Left colon (tissue), 2 donors: ENCODE results near the gene TIGD1. TPM values are rescaled to one million over a fixed set of nuclear protein-coding genes. Genes with fewer than 3 reads are reported as not detected.
"Not testable (repeated sequence)": the region's sequence is repeated elsewhere in the genome, so short reads cannot be mapped to it uniquely, and the experiment has no call there.

Experiments used
- ATAC-seq: fragments of 200-7000 bp; cut with Tn5 transposase; one replicate; pipeline ENCODE4 v1.9.1; 2020; ENCODE audit warnings: mild to moderate bottlenecking, moderate library complexity
- DNase-seq, 2 donors: peaks; one replicate each; pipeline ENCODE4 v3.0.0-alpha.2; 2020
- intact Hi-C, 2 donors: fragments of 100-400 bp; cut with DNase I in 1 of 2; cut with micrococcal nuclease in 1 of 2; formaldehyde crosslinking; loops; one replicate each; pipeline versions ENCODE4 v1.11.2 to v1.14.0; 2022; cut with DNase I, micrococcal nuclease
- total RNA-seq, 2 donors: library from RNA; stranded (reverse); fragmentation: NEBNext Ultra II Directional; extraction: Animal tissue kit (Norgen Biotek cat#: 25700); gene quantifications; one replicate each; pipeline ENCODE4 v1.2.1, GENCODE V29; 2021
- donor health status: DM: no; HTN: no; CAD: no.
- donor health status: DM: yes; HTN: yes; CAD: no.

The TIGD1 gene
- total RNA-seq, 2 donors from 2014 or later: 4.4 to 4.5 TPM

DNA sequence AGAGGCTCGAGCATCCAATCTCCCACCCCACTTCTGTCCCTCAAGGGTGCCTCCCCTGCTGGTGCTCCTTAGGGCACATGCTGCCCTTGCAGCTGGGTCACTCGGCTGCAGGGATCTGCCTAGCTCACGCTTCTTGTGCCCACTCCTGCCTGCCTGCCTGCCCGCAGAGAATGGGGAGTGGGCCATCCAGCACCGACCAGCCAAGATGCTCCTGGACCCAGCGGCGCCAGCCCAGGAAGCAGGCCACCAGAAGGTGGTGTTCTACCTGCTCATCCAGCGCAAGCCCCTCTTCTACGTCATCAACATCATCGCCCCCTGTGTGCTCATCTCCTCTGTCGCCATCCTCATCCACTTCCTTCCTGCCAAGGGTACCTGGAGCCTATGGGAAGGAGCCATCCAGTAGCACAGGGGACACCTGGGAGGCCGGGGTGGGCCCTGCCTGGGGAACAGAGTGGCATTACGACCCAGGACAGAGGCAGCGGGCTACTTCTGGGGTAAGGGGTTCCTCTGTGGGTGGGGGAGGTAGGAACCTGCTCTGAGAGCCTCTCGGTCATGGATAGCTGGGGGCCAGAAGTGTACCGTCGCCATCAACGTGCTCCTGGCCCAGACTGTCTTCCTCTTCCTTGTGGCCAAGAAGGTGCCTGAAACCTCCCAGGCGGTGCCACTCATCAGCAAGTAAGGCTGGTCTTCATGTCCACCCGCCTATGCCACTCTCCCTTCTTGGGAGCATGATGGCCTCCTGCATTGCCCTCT lies 7.5 kb downstream of the TIGD1 start:
- DNase-seq: no peak
- intact Hi-C loops: no loop called here

DNA sequence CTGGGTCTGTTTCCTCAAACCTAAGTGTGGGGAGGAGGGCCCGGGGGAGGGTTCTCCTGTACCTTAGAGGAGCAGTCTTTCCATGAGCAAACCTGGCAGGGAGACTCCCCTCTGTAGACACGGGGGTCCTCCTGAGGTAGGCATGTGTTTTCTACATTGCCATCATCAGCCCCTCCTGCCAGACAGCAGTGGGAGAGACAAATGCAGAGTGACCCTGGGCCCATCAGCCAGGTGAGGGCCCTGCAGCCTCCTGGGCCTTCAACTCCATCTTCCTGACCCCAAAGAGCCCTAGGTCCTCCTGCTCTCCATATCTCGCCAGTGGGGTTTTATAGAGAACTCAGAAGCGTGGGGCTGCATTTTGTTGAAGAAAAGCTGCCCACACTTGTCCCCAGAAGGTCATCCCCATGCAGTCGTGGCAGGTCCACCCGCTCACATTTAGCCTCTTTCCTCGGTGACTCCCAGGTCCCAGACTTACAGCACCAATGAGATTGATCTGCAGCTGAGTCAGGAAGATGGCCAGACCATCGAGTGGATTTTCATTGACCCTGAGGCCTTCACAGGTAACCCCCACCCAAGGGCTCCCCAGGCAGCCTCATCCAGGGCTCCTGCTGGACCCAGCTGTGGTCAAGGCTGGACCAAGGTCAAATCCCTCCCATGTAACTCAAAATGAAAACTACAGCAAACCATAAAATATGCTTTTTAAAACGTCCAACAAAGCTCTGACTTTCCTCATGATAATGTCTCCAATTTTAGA lies 8.2 kb downstream of the TIGD1 start:
- DNase-seq (no peak), ATAC-seq (no peak)
- intact Hi-C loops: no loop called here

More for the DNA sequence above, 7.5 kb downstream of the TIGD1 start:
- ATAC-seq: no peak

DNA sequence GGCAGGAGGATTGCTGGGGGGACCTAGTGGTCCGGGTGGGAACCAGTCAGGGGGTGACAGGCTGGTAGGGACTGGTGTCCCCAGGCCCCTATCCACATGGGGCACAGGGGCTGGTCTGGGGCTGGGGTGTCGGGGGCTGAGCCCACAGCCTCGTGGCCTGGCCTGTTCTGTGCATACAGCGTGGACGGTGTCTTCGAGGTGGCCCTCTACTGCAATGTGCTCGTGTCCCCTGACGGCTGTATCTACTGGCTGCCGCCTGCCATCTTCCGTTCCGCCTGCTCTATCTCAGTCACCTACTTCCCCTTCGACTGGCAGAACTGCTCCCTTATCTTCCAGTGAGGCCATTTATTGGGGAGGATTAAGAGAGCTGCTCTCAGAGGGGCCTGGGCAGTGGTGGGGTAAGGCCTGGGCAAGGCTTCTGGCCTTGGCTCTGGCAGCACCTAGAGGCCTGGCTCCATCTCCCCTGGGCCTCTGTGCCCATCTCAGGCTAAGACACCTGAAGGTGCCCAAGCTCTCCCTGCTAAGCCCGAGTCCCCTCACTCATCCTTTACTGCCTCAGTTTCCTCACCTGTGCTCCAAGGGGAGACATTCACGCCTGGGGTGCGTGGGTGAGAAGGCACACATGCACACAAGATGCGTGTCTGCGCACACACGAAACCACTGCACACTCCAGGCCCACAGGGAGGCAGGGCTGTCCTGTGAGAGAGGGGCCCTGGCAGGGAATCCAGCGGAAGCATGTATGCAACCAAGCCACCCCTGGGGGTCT lies 9.0 kb downstream of the TIGD1 start:
- ATAC-seq (peak; percentile 15), DNase-seq (no peak)
- intact Hi-C loops: no loop called here

DNA sequence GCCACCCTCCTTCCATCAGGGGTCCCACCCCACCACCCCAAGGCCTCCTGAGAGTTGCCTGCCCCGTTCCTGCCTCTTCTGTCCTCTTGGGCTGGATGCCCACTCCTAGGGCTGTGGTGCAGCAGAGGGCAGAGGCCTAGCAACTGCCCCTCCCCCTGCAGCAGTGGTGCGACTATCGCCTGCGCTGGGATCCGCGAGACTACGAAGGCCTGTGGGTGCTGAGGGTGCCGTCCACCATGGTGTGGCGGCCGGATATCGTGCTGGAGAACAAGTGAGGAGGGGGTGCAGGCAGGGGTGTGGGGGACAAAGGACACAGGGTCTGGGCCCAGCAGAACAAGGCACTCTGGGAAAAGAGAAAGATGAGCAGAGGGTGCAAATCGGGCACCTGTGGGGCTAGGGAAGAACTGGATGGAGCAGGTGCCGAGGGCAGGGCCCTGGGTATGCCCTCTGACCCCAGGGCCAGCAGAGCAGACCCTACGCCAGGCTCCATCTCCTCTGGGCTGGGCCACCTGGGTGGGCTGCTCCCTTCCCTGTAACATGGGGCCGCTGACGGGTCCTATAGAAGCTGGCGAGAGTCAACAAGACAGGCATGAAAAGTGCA lies 9.8 kb downstream of the TIGD1 start:
- no peak for DNase-seq
- no peak for ATAC-seq
- intact Hi-C loops: no loop called here

DNA sequence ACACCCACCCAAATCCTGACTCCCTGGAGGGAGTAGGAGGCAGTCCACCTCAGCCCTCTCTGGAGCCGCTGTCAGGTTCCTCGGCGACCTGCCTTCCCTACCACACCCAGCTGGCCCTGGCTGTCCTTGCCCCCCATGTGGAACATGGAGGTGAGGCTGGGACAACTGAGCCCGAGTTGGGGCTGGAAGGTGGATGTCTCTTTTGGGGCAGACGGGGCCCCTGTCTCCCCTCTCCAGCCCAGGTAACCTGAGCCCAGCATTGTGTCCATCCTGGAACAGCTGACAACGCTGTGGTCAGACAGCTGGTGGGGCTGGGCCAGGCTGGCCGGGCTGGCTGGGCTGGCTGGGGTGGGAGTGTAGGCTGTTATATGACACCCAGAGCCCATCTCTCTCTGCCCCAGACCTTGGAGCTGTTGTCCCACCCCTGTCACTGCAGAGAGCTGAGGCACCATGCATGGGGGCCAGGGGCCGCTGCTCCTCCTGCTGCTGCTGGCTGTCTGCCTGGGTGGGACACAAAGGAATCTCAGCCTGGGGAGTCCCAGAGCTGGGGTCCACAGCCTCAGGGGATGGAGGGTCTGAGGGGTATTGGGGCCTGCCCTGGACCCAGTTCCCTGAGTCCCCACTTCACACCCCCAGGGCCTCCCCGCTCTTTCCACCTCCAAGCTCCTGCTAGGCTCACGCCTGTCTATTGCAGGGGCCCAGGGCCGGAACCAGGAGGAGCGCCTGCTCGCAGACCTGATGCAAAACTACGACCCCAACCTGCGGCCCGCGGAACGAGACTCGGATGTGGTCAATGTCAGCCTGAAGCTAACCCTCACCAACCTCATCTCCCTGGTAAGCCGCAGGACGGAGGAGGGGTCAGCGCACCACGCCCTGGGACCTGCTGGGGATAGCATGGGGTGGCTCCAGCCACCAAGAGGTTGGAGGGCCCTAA lies 10.8 kb downstream of the TIGD1 start, which contains the start of gene CHRNG:
Gene CHRNG, plus strand, starts transcription at position 395 of the 934 bp plus-strand sequence. Its CDS starts 56 bp downstream, at position 451.
- no peak for ATAC-seq
- intact Hi-C loops: no loop called here
- DNase-seq: no peak

DNA sequence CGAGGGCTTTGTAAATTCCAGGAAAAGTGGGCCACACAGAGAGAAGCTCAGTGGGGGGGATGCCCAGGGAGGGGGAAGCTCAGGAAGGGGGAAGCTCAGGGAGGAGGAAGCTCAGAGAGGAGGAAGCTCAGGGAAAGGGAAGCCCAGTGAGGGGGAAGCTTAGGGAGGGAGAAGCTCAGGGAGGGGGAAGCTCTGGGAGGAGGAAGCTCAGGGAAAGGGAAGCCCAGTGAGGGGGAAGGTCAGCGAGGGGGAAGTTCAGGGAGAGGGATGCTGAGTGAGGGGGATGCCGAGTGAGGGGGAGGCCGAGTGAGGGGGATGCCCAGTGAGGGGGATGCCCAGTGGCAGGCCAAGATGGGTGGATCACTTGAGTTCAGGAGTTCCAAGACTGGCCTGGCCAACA lies 11.7 kb downstream of the TIGD1 start:
- no peak for ATAC-seq

DNA sequence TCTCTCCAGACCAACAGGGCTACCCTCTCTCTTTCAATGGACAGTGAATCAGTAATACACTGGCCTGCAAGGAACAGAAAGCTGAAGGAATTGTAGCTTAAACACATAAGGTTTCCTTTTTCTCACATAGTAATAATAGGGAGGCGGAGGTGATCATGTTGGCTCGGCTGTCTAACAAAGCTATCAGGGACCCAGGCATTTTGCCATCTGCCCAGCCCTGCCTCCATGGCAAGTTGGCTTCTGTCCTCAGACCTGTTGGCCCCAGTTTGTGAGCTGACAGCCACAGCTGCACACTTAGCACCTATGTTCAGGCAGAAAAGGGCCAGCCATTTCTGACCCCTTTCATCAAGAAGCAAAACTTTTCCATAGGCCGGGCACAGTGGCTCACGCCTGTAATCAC lies 12.9 kb downstream of the TIGD1 start:
- ATAC-seq (no peak), DNase-seq (no peak)
- intact Hi-C loops: no loop called here

More for the DNA sequence above, 11.7 kb downstream of the TIGD1 start:
- DNase-seq: no peak
- intact Hi-C loops: no loop called here

DNA sequence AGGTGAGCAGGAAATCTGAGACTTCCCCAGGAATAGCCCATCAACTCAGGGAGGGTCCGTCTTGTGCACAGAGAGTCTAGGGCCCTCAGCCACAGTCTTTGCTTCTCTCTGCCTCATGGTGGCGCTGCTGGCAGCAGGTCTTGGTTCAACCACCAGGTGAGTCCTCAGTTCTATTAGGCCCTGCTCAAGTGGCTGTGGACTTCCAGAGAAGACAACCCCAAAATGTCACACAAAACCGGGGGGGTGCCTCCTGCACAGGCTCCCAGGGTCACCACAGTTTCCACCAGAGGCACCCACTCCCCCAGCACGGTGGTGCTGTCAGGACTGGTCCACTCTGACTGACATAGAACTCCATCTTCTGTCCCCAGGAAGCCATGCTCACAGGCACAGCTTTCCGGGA lies 13.3 kb downstream of the TIGD1 start:
- DNase-seq (peak in 1 of 2 donors; percentile 44), ATAC-seq (peak; percentile 51)
- intact Hi-C loops: no loop called here

DNA sequence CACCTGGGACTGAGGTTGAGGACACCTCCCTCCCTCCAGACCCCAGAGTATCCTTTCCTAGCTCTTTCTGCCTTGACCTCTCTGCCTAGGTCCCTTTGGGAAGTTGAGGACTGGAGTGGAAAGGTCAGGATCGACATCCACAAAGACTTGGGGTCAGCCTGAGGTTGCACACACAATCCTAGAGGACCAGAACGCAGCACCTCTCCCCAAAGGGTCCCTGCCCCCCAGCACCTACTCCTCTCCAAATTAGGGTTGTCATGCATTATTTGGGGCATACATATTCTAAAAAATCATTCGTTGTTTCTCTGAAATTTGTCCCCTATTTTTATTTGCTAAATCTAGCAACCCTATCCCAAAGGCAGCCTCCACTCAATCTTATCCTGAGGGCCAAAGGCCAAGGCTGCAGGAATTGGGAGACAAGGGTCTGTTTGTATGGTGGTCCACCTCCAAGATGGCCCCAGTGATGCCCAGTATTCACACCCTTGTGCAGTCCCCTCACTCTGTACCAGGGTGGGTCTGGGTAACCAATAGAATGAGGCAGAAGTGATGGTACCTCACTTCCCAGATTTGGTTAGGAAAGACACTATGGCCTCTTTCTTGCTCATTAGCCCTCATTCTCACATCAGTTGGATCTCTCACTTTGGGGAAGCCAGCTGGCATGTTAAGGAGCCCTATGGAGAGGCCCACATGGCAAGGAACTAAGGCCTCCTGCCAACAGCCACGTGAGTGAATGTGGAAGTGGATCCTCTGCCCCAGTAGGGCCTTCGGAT lies 14.4 kb downstream of the TIGD1 start:
- ATAC-seq: no peak
- no peak for DNase-seq
- intact Hi-C loops: no loop called here

DNA sequence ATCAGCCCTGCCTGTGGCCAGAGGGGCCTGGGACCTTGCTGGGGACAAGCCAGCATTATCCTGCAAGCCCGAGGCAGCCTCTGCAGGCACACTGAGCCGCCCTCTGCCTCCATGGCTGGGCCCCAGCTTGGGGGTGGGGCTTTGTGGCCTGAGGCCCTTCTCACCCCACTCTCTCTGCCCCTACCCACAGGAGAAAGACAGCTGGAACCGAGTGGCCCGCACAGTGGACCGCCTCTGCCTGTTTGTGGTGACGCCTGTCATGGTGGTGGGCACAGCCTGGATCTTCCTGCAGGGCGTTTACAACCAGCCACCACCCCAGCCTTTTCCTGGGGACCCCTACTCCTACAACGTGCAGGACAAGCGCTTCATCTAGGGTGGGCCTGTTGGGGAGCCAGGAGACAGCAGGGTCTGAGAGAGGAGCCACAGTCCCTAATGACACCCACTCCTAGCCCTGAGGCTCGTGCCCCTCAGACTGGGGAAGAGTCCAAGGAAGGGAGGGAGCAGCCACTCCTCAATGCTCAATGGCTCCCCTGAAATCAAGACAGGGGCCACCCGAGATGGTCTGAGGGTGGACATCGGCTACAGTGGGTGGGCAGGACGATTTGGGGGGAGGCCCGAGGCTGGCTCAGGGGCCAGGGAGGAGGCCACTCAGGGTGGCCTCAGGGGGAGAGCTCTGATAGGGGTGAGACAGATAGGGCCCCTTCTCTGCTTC lies 15.3 kb downstream of the TIGD1 start:
- no peak for ATAC-seq
- intact Hi-C loops: no loop called here
- DNase-seq: no peak

DNA sequence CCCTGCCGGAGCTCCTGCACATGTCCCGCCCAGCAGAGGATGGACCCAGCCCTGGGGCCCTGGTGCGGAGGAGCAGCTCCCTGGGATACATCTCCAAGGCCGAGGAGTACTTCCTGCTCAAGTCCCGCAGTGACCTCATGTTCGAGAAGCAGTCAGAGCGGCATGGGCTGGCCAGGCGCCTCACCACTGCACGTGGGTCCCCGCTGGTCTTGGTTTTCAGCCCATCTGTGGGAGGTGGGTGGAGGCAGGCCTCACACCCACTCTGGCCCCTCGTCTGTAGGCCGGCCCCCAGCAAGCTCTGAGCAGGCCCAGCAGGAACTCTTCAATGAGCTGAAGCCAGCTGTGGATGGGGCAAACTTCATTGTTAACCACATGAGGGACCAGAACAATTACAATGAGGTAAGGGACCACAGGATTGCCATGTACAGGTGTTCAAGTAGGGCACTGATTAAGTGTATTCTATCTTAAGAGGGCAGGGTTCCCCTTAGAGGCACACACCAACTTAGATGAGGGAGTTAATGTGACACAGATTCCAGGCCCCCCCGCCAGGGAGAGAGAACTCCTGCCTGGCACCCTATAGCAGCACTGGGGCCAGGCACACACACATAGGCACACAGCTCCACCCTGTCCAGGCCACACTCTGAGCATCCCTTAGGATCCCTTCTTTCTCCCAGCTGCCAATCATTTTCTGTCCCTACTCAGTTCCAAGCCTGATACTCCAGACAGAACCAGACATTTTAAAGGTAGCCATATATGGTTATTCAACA lies 16.2 kb downstream of the TIGD1 start:
- intact Hi-C loops: no loop called here
- ATAC-seq: no peak
- DNase-seq: no peak

DNA sequence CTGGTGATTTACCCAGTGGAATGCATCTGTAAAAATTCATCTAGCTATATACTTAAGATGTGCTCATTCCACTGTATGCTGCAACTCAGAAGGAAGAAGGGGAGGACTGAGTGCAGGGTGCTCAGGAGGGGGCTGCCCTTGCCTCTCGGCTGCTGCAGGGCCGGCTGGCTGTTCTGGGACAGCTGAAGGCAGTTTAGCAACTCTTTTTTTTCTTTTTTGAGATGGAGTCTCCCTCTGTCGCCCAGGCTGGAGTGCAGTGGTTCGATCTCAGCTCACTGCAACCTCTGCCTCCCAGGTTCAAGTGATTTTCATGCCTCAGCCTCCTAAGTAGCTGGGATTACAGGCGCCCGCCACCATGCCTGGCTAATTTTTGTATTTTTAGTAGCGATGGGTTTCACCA lies 17.5 kb downstream of the TIGD1 start:
- DNase-seq, intact Hi-C loops, ATAC-seq: not testable (repeated sequence)

DNA sequence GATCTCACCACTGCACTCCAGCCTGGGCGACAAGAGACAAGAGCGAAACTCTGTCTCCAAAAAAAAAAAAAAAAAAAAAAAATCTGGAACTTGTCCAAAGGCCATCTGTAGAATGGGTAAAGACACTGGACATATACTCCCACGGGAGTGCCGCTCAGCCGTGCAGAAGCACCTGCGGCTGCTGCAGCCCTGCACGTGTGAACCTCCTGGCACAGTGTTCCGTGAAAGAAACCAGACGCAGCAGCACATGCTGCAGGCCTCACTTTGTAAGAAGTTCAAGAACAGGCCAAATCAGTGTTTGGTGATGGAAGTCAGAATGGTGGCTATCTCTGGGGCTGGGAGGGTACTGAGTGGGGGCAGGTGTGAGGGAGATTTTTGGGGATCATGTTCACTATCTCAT lies 17.9 kb downstream of the TIGD1 start:
- intact Hi-C loops: no loop called here
- ATAC-seq: no peak
- DNase-seq: no peak

DNA sequence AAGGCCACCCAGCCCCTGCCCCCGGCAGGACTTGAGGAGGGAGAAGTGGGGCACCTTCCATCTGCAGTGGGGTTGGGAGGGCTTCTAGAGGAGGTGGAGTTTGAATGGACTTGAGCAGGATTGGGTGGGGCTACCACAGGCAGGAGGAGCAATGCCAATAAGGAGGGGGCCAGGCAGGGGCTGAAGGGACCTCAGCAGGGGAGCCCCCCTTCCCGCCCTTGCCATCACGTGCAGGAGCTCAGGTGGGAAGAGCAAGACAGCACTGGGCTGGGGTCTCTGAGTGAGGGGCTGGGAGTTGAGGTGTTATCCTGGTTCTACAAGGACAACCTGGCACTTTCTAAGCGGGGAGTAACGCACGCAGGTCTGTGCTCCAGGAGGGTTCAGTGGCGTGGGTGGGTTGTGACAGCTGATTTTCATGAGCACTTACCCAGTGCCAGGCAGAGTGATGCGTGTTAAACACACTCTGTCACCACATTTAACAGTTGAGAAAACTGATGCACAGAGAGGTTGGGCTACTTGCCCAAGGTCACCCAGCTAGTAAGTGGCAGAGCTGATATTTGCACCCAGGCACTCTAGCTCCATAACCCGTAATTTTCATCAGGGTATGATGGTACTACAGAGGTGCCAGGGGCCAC lies 19.6 kb downstream of the TIGD1 start:
- DNase-seq: no peak
- intact Hi-C loops: no loop called here
- ATAC-seq: no peak

DNA sequence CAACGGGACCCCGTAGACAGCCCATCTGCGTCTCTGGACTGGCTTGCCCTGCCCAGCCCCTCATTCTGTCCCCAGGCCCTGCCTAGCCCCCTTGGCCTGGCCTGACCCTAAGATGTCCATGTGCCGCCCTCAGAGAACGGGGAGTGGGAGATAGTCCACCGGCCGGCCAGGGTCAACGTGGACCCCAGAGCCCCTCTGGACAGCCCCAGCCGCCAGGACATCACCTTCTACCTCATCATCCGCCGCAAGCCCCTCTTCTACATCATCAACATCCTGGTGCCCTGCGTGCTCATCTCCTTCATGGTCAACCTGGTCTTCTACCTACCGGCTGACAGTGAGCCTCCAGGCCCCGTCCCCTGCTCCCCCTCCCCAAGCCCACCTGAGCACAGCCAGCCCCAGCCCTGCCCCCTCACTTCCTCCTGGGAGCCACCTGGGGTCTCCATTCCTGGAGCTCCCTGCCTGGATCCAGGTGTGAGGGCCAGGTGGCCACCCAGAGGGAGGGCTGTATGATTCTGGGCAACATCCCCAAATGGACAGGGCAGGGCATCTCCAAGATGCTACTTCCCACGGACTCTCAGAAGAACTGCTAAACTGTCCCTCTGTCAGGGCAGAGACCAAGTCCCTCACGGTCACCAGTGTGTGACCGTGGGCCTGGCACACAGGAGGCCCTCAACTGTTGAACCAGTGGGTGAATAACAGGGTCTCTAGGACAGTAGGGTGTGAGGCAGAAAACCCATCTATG lies 20.4 kb downstream of the TIGD1 start:
- intact Hi-C loops: no loop called here
- no peak for ATAC-seq
- no peak for DNase-seq
